Kidney capillary endothelial cell (primary cell): Measurements from ENCODE around the gene NRXN3.
A peak's percentile ranks its signal among the peaks of the same experiment; 100 is the strongest.

Experiments
- DNase-seq: peaks from one replicate; pipeline ENCODE4 v3.0.0-alpha.2; 2018; ENCODE audit warnings: low spot score

The NRXN3 gene

DNA sequence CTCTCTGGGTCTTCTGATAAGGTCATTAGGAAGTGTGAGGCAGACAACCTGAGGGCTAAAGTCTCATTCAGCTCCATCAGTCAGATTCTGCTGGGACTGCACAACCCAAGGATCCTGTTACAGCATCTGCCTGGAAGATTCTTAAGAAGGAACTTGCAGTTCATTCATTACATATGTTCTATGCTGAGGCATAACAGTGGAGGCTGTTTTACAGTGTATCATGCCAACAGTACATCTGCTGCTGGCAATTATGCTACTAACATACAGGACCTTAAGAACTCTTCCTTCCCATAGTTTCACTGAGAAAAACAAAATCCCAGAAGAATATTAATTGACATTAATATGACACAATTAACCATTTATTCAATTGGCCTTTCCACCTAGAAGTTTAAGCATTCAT is 1072.5 kb downstream of the NRXN3 start:
- no peak for DNase-seq

DNA sequence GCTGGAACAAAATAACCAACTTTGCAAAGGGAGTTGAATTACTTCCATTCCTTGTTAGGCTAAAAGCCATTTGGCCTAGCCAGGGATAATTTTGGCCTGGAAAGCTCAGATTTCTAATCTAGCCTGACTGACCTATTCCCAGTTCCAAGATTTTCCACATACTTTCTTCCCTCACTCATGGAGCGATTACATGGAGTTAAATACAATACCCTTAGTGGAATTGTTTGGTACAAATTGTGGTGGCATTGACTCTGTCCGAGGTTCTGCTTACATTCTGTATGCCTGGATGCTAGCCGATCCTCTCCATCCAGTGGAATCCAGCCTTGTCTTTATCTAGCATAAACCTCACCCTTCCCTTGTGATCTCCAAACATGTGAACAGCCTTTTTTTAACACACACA is 1076.0 kb downstream of the NRXN3 start:
- no peak for DNase-seq

DNA sequence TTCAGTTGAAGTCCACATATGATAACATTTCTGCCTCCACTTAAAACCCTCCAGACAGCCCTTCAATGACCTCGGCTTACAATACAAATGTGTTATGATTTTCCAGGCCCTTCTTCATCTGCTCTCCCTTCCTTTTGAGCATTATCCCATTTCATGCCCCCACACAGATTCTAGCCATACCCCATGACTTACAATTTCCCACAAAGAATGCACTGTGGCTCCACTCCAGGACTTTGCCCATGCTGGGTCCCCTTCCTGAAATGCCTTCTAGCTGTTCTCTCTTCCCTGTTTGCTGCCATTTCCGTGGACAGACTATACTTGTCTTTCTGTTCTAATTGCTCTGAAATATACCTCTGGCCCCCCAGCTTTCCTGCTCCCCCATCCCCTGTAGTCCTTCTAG is 1078.0 kb downstream of the NRXN3 start:
- DNase-seq, result no peak

DNA sequence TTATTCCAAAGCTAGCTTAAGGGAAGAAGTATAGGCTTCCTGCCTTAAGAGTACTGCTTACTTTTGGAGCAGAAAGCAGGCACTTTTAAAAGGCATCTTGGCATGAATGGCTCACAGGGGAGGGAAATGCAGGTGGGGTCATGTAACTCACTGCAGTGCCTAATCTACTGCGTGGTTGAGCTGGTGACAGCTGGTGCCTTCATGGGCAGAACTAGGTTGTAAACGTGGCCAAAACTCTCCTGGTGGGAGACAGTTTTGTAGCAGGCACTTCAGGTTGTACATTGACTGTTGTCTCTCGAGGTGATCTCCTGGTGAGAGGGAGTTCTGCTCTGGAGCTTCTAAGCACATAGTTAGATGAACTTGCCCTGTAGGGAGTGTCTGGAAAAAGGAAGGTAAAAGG is 1078.6 kb downstream of the NRXN3 start:
- DNase-seq, result no peak

DNA sequence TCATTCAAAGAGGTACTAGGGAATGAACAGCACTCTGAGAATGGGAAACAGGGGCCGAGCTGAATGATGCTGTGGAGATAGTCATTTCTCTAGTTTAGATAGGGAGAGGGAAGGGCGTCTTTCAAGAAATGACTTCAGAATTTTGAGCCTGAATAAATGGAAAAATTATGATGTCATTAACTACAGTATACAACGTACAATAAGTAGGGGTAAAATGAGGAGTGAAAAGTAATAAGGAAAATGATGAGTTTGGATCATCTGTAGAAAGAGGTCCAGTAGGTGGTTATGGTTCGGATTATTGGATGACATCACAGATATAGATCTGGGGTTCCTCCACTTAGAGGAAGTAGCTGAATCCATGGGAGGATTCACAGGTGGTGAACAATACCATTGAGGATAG is 1081.1 kb downstream of the NRXN3 start:
- no peak for DNase-seq

DNA sequence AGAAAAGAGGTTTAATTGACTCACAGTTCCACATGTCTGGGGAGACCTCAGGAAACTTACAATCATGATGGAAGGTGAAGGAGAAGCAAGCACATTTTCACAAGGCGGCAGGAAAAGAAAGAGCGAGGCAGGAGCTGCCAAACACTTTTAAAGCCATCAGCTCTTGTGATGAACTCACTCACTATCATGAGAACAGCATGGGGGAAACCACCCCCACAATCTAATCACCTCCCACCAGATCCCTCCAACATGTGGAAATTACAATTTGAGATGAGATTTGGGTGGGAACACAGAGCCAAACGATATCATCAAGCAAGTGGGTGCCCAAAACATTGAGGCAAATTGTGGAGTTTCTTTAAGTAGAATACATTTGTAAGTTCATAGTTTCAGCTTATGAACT is 1083.4 kb downstream of the NRXN3 start:
- no peak for DNase-seq

DNA sequence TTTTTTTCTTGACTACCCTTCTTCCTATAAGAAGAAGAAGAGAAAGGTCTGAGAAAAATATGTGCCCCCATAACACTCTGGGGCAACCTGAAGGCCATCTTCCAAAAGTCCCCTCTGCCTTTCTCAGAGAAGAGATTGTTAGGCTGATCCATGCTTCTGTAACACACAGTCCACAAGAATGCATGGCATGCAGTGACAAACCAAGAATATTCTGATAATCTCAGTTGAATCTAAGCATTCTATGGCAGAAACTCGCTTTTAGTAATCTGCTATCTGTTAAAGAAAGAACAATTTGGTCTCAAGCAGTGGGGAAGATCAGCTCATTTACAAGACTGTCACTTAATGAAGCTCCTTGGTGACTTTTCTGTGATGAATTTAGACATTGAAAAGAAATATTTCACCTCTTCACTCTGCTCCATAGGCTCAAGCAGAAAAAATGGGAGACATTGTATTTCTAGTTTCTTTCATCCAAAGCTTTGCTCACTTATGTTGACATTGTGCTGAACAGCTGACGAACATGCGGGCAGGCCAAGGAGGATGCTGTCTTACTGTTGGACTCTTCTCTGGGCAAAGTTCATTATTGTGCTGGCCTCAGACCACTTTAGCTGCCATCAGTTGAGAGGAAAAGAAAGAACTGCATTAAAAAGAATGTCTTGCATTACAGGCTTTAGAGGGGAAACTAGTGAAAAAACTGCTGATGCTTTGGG is 1084.0 kb downstream of the NRXN3 start:
- DNase-seq, result no peak

DNA sequence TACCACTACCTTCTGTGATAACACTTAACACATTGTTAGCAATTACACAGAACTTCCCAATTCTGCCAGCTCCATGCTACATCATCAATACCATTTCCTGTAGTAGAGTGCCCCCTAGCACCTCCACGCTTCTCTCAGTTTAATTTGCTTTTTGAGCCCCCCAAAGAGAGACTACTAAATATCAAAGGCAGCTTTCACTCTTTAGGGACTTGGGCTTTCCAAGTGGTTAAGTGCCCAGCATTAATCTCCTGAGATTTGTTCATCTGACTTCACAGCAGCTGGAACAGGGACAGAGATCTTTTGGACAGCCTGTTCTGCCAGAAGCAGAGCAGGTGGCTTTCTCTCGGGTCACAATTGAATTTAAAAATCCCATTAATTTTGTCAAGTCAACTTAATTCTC is 1086.2 kb downstream of the NRXN3 start:
- DNase-seq, result no peak

DNA sequence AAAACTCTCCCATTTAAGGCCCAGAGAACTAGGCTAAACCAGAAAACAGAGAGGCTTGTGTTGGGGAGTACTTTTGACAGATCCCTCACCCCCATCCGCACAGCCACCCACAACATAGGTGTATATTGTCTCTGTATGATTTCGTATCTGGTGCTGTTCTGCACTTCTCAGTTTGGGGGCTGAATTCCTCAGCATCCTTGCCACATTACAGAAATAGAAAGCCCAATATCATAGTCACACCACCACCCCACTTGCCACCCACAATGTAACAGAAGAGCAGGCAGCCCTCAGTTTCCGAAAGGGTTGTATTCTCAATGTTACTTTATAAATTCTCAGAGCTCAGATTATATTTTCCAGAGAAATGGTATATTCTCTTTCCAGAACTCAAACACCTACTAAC is 1090.2 kb downstream of the NRXN3 start:
- DNase-seq, result no peak

DNA sequence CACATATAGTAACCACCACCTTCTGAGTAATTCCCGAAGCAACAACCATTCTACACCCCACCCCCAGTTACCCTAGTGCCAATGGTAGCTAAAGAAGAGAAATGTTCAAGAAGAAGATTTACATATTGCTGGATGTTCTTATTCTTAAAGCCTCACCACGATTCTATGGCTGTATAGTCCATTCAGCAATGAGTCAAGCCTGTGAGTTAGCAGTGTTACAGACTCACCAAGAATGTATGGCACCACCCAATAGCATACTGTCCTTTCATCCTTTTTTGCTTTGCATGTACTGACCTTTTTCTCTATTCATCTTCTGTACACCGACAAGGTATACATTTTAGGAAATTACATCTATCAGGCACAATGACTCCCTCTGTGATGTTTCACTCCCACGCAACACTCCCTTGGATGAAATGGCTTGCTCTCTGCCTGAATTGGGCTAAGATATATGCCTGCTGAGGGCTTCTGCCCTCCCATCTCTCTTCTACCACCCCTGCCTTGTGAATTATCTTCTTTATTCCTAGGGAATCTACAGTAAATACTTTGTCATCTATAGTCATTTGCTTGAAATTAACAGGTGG is 1095.3 kb downstream of the NRXN3 start:
- DNase-seq, result no peak

DNA sequence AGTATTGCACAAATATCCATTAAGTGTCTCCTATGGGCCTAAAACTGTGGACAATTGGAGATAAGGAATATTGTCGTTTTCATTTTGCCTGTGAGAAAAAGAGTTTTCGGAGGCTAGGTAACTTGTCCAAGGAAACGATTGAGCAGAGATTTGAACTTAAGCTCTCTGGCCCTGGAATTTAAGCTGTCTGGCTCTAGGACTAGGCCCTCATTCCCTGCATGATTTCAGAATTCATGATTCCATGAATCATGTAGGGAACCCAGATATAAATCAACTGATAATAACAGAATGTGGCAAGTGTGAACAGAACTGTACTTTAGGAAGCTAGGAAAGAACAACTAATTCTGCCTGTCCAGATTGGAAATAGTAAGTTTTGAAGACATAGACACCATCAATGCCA is 1100.2 kb downstream of the NRXN3 start:
- no peak for DNase-seq

DNA sequence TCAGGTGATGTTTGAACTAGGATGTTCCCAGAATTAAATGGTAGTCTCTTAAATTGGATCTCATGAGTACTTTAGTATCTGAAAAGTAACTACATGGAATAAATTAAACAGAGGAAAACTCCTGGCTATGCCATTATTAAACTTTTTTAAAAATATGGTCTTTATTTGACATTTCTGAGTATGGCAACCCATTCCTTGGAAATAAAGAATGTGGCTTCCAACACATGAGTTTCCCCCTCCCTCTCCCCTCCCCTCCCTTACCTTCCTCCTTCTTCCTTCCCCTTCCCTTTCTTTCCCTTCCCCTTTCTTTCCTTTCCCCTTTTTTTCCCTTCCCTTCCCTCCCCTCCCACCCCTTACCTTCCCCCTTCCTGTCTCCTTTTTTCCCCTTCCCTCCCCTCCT is 1100.9 kb downstream of the NRXN3 start:
- DNase-seq, result no peak

DNA sequence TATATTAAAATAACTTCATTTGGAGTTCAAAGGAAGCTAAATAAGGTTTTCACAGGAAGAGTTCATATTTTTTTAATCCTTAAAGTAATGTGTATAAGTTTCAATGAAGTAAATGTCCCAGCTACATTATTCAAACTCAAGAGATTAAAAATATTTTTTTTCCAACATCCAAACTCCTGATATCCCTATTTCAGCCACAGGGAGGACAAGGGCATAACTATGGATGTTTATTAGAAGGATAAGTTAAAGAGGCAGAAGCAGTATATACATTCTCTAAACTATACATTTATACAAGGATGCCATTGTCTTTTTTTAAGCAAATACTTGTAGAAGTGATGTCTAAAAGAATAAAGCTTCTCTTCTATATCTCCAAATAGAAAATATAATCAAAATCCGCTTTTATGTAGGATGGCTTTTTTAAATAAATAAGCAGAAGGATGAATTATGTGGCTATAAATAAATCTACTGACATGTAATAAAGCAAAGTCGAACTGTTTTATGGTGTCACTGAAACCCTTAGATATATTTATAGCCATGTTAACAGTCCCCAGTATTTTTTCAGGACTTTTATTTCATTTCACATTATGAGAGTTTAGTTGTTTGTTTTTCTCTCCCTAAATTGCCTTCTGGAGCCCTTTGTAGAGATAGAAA is 1104.6 kb downstream of the NRXN3 start:
- DNase-seq, result no peak

DNA sequence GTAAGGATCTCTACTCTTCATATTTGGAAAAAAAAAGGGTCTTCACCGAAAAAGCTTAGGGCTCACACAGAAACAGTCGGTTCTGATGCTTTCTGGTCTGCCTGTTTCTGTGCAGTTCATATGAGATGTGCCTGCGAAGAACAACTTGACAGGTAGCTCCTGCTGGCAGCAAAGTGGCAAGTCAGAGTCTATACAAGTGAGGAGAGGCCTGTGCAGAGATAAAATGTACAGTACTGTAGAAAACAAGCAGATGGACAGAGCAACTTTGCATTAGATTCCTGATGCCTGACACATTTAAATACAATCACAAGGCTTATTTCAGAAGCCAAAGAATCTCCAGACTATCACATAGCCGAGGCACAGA is 1105.1 kb downstream of the NRXN3 start:
- DNase-seq, result no peak

DNA sequence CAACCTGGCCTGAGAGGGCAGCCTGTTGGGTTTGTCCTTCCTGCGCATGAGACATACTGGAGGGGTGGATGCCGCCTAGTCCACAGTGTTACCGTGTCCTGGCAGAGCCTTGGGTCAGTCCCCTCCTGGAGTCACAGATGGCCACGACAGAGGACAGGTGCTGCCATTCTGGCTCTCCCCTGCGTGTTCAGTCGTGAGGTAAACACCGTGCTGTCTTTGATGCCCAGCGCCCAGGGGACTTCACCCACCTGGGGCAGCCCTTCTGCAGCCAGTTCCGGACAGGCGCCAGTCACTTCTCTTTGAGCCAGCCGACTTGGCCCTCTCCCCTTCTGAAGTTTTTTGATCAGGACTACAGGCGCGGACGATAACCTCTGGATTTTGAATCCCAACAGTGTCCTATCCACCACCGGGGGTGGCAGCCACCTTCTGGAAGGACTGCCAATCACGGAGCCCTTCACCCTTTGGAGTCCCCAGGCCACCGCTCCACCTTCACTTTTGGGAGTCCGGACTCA is 1108.2 kb downstream of the NRXN3 start:
- DNase-seq, result no peak

DNA sequence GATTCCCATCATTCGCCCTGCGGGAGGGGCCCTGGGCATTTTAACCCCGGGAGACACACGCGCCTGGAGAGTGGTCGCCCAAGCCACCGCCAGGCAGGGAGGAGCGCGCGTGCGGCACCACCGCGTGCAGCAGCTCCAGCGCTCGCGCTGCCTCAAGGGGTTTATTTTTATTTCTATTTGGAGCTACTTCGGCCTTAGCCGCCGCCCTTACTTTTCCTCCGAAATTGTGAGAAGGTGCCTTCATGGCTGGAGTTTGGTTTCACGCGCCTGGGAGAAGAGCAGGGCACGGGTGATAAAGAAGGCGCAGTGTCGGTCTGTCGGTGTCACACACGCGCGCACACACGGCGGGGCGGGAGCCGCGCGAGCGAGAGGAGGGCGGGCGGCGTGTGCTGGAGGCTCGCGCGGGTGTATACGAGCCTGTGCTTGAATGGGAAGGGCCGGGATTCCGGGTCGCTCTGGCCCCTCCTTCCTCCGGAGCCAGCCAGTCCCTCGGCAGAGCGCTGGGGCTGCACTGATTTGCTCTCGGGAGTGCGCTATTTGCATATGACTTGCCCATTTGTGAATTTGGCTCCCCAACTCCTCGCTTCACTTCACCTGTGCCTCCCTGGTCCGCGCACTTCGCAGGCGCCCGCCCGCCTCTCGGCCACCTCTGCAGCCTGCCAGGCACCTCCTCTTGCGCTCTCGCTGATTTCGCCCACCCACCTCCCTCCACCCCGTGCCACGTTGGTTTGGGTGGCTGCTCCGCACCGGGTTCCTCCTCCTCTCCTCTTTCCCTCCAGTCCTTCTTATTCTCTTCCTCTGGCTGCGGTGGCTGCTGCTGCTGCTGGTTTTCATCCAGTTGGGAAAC is 1108.8 kb downstream of the NRXN3 start:
- peak; percentile 77 for DNase-seq

DNA sequence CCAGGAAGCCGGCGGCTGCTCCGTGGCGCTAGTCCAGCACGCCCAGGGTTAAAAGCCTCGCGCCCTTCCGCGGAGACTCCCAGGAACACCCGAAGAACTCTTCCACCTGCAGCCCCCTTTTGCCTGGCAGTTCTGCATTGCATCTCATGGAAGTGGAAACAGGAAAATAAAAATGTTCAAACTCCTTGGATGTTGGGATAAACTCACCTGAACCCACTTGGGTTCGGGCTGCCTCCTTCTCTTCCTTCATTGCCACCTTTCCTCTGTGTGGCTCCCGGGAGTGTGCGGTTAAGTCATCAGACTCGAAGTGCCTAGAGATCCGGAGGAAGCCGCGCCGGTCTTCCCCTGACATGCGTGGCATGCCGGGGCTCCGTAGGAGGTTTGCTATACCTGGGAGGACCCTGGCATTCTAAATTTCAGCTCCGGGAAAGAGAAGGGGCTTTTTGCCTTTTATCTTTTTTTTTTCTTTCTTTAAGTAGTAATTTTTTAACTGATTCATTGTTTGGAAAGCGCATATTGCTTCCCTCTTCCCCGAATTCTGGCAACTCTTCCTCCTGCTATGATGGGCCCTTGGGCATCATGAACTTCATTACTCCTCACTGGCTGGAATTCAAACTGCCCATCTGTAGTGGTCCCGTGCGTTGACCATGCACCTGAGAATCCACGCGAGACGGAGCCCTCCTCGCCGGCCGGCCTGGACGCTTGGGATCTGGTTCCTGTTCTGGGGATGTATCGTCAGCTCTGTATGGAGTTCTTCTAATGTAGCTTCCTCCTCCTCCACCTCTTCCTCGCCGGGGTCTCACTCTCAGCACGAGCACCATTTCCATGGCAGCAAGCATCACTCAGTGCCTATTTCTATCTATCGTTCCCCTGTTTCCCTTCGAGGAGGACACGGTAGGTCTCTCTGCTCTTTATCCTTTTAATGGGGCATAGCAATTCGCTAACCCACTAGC is 1109.7 kb downstream of the NRXN3 start:
- no peak for DNase-seq

DNA sequence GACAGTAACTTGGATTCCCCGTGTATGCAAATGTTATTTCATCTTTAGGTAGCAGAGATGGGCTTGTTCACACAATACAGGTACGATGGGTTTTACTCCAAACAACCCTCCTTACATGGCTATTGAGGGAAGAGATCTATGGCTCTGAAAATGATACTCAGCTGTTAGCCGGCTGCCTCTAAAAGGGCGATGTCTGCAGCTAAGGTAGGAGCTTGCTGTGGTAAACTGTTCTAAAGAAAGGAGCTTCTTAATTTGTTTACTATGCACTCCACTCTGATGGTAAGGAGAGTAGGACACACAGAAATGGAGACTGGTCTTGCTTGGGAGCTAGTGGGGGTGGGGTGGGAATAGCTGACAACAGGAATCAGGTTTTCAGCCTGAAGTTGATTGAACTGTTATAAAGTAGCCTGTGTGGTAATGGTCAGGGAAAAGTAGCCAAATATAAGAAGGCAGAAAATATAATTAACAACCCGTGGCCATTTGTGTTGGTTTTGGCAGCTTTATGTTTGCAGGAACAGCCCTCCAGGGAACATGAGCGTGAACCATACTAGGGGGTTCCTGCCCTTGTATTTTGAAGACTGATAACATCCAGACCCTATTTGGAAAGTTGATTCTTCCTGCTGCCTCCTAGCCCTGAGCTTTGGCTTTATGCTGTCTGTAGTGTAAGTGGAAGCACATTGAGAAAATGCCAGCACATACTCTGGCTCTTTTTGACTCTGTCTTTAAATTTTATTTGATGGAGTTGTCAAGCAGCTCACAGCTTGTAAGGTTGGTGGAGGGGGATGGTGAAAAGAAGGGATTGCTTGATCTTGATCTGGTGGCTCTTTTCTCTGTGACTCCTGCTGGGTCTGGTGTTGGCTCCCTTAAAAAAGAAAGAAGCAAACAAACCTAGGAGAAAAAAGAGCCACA is 1111.3 kb downstream of the NRXN3 start:
- DNase-seq, result no peak

DNA sequence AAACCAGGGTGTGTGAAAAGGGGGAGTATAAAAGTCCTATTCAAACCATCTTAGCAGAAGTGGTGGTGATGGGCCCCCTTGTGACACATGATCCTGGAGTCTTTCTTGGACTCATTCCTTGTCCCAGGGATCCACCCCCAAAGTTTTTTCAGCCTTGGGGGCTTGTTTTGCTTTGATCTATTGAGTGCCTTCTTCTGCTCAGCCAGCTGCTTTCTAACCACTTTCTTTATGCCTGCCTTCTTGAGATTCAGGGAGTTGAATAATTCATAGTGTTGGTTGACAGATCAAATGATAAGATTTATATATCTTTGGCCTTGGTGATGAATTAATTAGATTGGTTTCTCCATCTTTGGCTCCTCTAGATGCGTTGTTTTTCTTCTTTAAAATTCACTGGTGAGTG is 1114.4 kb downstream of the NRXN3 start:
- no peak for DNase-seq

DNA sequence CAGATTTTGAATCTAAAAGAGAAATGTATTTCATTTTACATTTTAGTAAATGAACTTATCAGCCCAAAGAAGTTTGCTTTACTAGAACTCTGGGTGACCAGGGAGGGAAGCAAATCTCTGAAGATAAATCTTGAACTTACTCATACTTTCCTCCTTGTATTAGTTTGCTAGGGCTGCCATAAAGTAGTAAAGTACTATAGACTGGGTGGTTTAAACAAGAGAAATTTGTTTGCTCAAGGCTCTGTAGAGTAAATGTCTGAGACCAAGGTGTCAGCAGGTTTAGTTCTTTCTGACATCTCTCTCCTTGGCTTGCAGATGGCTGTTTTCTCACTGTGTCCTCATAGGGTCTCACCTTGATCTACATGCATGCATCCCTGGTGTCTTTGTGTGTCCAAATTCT is 1115.1 kb downstream of the NRXN3 start:
- no peak for DNase-seq
